Fibroblast of lung (primary cell): Measurements from ENCODE around the gene PLD1.

Experiments used
- CTCF ChIP-seq, 2 donors: IDR thresholded peaks in 1 of 2; conservative IDR thresholded peaks in 1 of 2; 1 replicate in 1 of 2; 2 replicates in 1 of 2; pipeline ENCODE4 v1.5.1; 2011 to 2012; ENCODE audit warnings: low read length in 2 of 2, control low read depth in 1 of 2, inconsistent platforms in 1 of 2, low read depth in 1 of 2, mild to moderate bottlenecking in 1 of 2
- EZH2 ChIP-seq: IDR thresholded peaks from 2 replicates; pipeline ENCODE4 v1.5.1; 2012; ENCODE audit warnings: low read length, control low read depth, mild to moderate bottlenecking; ENCODE audit errors: missing control alignments

- TF ChIP-seq CTCF (conservative IDR thresholded peaks at IDR 0.05 in 1 of 2, IDR thresholded peaks at IDR 0.05 in 1 of 2; ENCODE audit: low read depth in 1 of 2, low read length in 2 of 2), result no peak
- no peak for TF ChIP-seq EZH2
Observed at GRCh38 chr3:171755015-171755589, 55.2 kb downstream of the PLD1 start.
